HG02973 (cell line): Measurements from ENCODE around the gene NXN.

Experiments
- ATAC-seq: cut with Tn5 transposase; IDR thresholded peaks from one replicate; pipeline ENCODE4 v1.9.1; 2021; ENCODE audit warnings: moderate library complexity; ENCODE audit not compliant: unreplicated experiment

The NXN gene

GRCh38 chr17:979539-980405 is at the start of gene NXN:
Gene NXN (minus strand): TSS chr17:979776.
- ATAC-seq, result no peak

GRCh38 chr17:1027044-1027443 is 47.5 kb upstream of the NXN start:
- ATAC-seq, result no peak

DNA sequence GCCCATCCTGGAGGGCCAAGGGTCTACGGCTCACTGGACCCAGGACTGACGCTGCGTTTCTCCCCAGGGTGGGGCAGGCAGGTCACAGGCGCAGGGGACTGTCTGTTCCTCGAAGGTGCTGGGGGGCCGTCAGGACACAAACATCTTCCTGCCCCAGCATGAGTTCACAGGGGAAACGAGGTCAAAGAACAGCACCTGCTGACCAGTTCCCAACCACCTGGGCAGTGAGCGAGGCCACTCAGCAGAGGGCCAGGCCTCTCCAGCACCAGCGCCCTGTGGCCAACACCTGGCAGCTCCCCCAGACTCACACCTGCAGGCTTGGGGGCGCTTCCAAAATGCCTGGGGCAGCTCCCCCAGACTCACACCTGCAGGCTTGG is 47.0 kb upstream of the NXN start:
- ATAC-seq, result no peak

DNA sequence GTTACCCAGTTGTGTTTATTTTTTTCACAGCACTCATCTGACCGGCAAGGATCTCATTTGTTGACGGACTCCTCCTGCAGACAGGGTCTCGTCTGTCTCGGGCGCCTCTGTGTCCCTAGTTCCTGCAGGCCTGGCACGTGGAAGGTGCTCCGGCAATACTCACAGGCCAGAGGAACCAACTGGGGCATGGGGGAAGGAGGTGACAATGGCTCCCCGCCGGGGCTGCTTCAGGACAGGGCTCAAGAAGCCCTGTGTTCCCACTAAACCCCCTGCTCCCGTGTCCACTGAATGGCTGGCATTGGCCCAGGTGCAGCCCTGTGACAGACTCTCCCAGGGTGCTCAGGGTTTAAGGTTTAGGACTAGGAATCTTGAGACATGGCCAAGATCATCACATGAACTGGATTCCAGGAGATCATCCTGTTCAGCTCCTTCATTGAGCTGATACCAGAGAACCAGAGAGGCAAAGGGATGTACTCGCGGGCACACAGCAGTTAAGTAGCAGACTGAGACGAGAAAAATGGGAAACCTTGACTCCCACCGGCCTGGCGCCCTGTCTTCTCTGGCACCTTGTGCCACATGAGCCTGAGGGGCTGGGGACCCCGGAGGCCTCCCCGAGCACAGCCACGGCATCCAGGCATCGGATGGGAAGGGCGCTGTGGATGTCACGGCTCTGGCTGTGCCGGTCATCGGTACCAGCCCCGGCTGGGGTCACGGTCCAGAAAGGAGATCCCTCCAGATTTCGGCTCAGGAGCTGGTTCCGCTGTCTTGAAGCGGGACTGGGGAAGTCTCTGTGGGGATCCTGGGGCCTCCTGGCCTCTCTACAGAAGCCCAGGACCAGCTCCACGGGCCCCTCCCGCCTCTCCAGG is 46.4 kb upstream of the NXN start:
- ATAC-seq, result no peak

- ATAC-seq, result no peak
Observed at GRCh38 chr17:1024076-1024475, 44.5 kb upstream of the NXN start.

DNA sequence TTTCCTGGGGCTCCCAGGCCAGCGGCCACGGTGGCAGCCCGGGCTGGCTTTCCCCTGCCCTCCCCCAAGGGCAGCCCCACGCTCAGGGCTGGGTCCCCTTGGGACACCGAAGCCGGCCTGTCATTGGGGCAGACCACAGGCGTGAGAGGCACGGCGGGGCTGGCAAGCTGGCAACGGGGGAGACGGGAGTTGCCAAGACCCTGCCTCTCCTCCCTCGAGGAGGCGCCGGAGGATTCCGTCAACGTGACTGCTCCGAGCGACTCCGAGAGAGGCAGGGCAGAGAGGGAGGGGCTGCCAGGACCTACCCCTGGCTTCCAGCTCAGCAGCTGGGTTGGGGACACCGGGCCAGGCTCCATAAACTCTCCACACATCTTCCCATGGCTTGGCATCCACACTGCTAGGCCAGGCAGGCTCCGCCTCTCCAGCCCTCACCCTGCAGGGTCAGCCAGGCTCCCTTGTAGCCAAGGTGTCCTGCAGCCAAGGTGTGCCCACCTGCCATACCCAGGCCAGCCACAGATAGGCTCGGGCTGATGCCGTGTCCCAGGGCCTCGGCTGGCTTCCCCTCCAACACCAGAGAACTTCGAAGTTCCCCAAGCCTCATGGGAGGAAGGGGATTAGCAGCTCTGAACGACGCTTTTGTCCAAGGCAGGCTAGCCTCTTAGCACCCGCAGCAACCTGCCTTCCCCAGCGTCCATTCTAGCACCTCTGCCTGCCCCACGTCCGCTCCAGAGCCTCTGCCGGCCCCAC is 42.9 kb upstream of the NXN start:
- ATAC-seq, result no peak

- ATAC-seq, result no peak
Observed at GRCh38 chr17:1021147-1021546, 41.6 kb upstream of the NXN start.

DNA sequence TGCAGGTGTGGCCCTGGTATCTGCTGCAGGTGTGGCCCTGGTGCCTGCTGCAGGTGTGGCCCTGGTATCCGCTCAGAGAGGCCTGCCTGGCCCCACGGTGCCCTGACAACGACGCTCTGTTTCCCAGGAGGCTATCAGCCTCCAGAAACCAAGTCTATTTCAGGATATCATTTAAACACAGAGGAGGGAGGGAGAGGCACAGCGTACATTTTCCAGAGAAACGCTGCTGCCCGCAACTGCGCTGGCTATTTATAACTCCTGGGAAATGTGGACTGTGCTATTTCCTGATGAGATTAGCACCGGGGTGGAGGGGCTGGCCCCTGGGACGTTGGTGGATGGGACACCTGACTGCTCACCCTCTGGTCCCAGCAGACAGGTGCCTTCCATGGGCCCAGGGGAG is 39.9 kb upstream of the NXN start:
- no peak for ATAC-seq

DNA sequence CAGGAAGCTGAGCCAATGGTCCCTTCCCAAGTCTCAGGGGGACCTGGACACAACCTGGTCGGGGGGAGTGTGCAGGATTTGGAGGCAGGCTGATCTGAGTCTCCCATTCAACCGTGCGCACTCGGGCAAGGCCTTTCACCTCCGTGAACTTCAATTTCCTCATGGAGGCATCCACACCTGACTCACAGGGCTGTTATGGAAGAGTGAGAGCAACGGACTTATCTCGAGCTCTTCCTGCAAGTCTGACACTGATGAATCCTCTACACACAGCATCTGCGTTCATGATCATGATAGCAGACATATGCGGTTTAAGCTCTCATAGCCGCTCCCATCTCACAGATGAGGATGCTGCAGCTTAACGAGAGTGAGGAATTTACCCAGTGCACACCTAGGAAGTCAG is 39.0 kb upstream of the NXN start:
- ATAC-seq, result no peak

GRCh38 chr17:1013729-1014090 is 34.1 kb upstream of the NXN start:
- ATAC-seq, result no peak

- no peak for ATAC-seq
Observed at GRCh38 chr17:1012823-1013728, 33.5 kb upstream of the NXN start.

DNA sequence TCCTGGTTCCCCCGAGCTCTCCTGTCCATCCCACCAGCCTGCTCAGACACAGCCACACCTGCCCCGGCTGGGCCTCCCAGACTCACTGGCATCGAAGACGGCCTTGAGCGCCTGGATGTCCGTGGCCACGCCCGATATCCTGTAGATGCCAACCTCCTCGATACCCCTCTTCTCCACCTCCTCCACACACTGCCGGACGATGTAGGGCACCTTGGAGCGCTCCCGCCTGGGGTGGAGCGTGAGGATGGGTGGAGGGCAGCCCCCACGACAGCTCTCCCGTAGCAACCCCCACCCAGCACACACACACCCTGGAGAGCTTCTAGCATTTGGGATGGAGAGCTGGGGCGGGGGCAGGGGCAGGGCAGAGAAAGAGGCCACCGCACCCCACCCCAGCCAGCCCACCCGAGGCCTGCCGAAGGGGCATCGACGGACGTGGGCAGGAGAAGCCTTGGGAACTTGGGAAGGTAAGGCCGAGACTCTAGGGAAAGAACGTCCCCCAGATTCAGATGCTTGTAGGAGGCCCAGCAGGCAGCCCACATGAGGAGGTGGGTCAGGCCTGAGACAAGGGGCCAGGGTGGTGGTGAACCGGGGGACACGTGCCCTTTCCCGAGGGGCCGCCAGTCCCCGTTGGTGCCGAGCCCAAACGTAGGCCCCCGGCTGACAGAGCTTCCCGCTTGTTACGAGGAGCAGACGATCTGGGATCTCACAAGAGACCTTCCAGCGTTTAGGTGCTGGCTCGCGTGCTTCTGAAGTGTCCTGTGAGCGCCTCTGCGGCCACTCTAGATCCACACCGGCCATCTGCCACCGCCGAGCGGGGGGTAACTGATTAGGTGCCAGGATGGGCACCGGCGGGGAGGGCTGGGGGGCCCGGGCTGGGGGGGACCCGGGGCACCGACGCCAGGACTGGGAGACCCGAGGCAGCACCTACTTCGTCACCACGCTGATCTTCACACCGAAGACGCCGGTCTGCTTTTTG is 32.5 kb upstream of the NXN start:
- no peak for ATAC-seq

DNA sequence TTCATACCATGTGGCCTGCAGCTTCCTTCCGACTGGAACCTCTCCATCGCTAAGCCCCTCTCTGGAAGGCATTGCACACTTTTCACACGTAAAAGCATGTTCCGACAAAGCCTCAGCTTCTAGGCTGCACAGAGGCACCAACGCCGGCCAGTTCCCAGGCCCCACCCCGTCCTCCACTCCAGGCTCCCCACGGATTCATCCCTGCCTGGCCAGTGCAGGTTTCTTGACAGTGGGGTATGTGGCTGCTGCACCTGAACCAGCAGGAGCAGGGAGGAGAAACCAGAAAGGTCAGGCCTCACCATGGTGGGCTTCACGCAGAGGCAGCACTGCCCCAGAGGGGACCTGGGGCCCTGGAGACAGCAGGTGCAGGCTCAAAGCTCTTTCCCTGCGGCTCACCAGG is 31.6 kb upstream of the NXN start:
- ATAC-seq, result no peak

GRCh38 chr17:1010586-1010985 is 31.0 kb upstream of the NXN start:
- no peak for ATAC-seq

- no peak for ATAC-seq
Observed at GRCh38 chr17:1010086-1010450, 30.5 kb upstream of the NXN start.

DNA sequence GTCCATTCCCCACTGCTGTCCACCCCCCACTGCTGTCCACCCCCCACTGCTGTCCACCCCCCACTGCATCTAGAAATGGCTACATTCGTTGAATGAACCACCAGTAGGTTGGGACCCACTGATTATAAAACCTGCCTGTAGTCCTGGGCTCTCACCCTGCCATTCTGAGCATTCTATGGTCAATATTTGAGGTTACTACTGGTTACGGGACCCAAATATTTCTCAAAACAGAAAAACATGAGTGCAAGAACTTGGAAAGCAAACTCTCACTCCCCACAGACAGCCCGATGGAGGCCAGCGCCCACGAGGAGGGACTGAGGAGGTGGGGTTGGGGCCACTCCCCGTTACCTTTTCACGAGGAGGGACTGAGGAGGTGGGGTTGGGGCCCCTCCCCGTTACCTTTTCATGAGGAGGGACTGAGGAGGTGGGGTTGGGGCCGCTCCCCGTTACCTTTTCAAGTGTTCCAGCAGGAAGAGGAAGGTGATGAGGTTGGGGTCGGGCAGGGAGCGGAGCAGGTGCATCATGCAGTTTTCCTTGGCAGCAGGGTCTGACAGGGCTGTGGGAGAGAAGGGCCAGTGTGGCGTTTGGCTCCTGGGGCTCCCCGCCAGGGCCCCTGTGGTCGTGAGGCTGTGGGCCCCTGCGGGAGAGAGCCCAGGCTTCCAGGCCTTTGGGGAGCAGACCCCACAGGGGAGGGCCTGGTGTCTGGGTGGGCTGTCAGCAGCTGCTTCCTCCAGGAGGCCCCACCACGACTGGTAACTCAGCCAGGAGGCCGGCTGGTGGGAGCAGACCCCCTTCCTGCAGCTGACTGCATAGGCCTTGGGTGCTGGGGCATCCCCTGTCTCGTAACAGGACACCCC is 29.9 kb upstream of the NXN start:
- no peak for ATAC-seq

- no peak for ATAC-seq
Observed at GRCh38 chr17:1008008-1008761, 28.6 kb upstream of the NXN start.
